ENCODE data around the gene PREP. TPM values are rescaled to one million over a fixed set of nuclear protein-coding genes. Genes with fewer than 3 reads are reported as not detected.

Gene PREP
- polyA plus RNA-seq (2012; ENCODE audit: low read depth, missing spikeins), result 13.7 TPM

DNA sequence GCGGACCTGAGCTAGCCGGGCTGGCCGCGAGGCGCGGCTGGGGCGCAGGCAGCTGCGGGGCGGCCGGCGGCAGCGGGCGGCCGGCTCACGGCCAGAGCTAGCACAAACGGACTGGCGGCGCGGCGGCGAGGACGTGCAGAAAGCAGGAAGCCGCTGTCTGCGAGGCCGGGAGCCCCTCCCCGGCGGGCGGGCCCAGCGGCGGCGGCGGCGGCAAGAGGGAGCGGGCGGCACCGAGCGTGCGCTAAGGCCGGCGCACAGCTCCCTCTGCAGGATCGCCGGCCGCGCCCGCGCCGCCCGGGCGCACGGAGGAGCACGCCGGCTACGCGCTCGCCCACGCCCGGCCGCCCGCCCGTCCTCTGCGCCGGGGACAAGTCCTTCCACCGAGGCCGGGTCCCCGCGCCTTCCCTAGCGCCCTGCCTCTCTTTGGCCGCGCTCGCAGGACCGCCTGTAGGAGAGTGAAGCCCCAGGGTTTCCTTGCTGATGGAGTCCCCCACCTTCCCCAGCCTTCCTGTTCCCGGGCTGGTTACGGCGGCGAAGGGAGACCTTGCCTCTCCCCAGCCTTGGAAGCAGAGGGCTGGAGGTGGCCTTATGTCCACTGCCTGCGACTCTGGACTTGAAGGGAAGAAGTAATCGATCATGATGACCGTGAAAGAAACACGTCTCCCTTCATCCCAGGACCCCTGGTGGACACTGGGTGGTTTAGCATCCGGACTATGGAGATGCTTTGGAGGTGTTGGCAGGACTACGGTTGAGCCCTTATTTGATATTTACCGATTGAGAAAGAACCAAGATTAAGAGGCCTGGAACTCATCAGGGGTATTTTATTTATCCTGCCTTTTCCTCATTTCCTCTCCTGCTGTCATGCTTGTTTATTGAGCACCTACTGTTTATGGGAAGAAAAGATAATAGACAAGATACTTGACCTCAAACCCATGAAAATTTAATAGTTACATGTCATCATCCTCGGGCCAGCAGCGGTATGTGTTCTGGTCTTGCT lies at the start of gene PREP:
TSS of gene PREP (minus strand) at position 144 of the 997 bp plus-strand sequence. CDS start 191 bp downstream, outside the sequence.
- FAIRE-seq (peak; percentile 89), DNase-seq (ENCODE audit: insufficient read length, low spot score) (peak; percentile 83)
- TF ChIP-seq POLR2A (IDR thresholded peaks at IDR 0.05; ENCODE audit: low read depth, low read length), result no peak
- TF ChIP-seq TAF1 (IDR thresholded peaks at IDR 0.05; ENCODE audit: low read depth, low read length), result no peak
- TF ChIP-seq POLR2AphosphoS5 (IDR thresholded peaks at IDR 0.05; ENCODE audit: low read depth, low read length), result no peak
- TF ChIP-seq POU2F2 (IDR thresholded peaks at IDR 0.05; ENCODE audit: low read depth, low read length), result no peak
- TF ChIP-seq PAX5 (IDR thresholded peaks at IDR 0.05; ENCODE audit: insufficient read depth, low read length, severe bottlenecking), result no peak
- no peak for TF ChIP-seq SPI1 (IDR thresholded peaks at IDR 0.05; ENCODE audit: low read depth, low read length)

DNA sequence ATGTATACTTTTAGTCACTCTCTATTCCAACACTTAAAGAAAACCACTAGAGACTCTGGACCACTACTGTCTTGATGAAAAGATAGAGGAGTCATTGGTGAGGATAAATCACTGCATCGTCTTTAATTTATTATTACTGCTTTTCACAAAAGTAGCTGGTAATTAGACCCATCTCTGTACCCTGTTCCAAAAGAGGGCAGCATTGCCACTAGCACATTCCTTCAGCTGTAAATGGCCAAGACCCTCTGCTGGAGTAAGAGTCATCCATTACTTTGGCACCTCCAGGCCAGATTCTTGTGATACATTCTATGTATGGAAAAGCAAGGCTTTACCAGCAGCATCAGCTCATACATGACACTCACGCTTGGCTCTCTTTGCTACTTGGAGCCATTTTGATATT lies 49.5 kb upstream of the PREP start:
- TF ChIP-seq POLR2AphosphoS5 (IDR thresholded peaks at IDR 0.05; ENCODE audit: low read depth, low read length), result no peak
- TF ChIP-seq POLR2A (IDR thresholded peaks at IDR 0.05; ENCODE audit: low read depth, low read length), result no peak
- TF ChIP-seq PAX5 (IDR thresholded peaks at IDR 0.05; ENCODE audit: insufficient read depth, low read length, severe bottlenecking), result no peak
- TF ChIP-seq SPI1 (IDR thresholded peaks at IDR 0.05; ENCODE audit: low read depth, low read length), result no peak
- FAIRE-seq (no peak), DNase-seq (ENCODE audit: insufficient read length, low spot score) (no peak)

- FAIRE-seq, result no peak
- TF ChIP-seq TAF1 (IDR thresholded peaks at IDR 0.05; ENCODE audit: low read depth, low read length), result no peak
Observed at GRCh38 chr6:105449756-105450390, 47.0 kb upstream of the PREP start.

DNA sequence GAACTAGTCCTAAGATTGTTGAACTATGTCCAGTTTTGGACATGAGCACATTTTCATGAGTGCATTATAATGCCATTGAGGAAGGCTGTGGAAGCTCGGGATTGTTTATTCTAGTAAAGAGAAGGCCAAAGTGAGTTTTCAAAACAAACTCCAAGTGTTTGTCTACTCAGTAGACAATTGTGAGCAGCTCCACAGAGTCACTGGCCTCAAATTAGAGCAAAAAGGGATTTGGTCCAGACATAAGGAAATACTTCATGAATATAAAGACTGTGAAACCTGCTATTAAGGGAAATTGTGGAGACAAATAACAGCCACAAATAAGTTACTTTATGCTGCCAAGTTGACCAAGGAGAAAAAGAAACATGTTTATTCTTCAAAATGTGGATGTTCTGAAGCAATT lies 42.6 kb upstream of the PREP start:
- DNase-seq (ENCODE audit: insufficient read length, low spot score) (no peak), FAIRE-seq (no peak)
- TF ChIP-seq POU2F2 (IDR thresholded peaks at IDR 0.05; ENCODE audit: low read depth, low read length) (no peak), POLR2A (IDR thresholded peaks at IDR 0.05; ENCODE audit: low read depth, low read length) (no peak), TAF1 (IDR thresholded peaks at IDR 0.05; ENCODE audit: low read depth, low read length) (no peak)

More at GRCh38 chr6:105449756-105450390, 47.0 kb upstream of the PREP start:
- no peak for DNase-seq (ENCODE audit: insufficient read length, low spot score)

DNA sequence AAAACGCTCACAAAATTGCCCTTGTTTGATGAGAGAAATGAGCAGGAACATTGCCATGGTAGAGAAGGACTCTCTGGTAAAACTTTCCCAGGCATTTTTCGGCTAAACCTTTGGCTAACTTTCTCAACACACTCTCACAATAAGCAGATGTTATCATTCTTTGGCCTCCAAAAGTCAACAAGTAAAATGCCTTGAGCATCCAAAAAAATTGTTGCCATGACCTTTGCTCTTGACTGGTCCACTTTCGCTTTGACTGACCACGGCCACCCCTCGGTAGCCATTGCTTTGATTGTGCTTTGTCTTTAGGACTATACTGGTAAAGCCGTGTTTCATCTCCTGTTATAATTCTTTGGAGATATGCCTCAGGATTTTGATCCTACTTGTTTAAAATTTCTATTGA lies 41.1 kb upstream of the PREP start:
- TF ChIP-seq PAX5 (IDR thresholded peaks at IDR 0.05; ENCODE audit: insufficient read depth, low read length, severe bottlenecking) (no peak), TAF1 (IDR thresholded peaks at IDR 0.05; ENCODE audit: low read depth, low read length) (no peak), SPI1 (IDR thresholded peaks at IDR 0.05; ENCODE audit: low read depth, low read length) (no peak), POLR2A (IDR thresholded peaks at IDR 0.05; ENCODE audit: low read depth, low read length) (no peak), POLR2AphosphoS5 (IDR thresholded peaks at IDR 0.05; ENCODE audit: low read depth, low read length) (no peak), POU2F2 (IDR thresholded peaks at IDR 0.05; ENCODE audit: low read depth, low read length) (no peak)
- DNase-seq (ENCODE audit: insufficient read length, low spot score) (no peak), FAIRE-seq (no peak)

DNA sequence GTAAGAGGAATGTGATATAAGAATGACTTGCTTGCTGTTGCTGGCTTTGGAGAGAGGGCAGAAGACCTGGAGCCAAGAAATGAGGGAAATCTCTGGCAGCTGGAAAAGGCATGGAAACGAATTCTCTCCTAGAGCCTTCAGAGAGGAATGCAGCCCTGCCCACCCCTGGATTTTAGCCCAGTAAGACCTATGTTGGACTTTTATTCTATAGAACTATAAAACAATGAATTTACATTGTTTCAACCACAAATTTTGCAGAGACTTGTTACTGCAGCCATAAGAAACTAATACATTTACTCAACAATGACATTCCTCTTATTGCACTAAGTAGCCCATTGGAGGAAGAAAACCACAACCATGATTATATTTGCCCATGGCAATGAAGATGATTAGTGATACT lies 39.5 kb upstream of the PREP start:
- FAIRE-seq, result no peak
- no peak for DNase-seq (ENCODE audit: insufficient read length, low spot score)
- no peak for TF ChIP-seq PAX5 (IDR thresholded peaks at IDR 0.05; ENCODE audit: insufficient read depth, low read length, severe bottlenecking)

GRCh38 chr6:105437236-105437635 lies 34.4 kb upstream of the PREP start:
- FAIRE-seq (no peak), DNase-seq (ENCODE audit: insufficient read length, low spot score) (no peak)
- no peak for TF ChIP-seq POLR2AphosphoS5 (IDR thresholded peaks at IDR 0.05; ENCODE audit: low read depth, low read length)
- no peak for TF ChIP-seq PAX5 (IDR thresholded peaks at IDR 0.05; ENCODE audit: insufficient read depth, low read length, severe bottlenecking)
- no peak for TF ChIP-seq POLR2A (IDR thresholded peaks at IDR 0.05; ENCODE audit: low read depth, low read length)
- TF ChIP-seq SPI1 (IDR thresholded peaks at IDR 0.05; ENCODE audit: low read depth, low read length), result no peak
- no peak for TF ChIP-seq TAF1 (IDR thresholded peaks at IDR 0.05; ENCODE audit: low read depth, low read length)
- no peak for TF ChIP-seq POU2F2 (IDR thresholded peaks at IDR 0.05; ENCODE audit: low read depth, low read length)

DNA sequence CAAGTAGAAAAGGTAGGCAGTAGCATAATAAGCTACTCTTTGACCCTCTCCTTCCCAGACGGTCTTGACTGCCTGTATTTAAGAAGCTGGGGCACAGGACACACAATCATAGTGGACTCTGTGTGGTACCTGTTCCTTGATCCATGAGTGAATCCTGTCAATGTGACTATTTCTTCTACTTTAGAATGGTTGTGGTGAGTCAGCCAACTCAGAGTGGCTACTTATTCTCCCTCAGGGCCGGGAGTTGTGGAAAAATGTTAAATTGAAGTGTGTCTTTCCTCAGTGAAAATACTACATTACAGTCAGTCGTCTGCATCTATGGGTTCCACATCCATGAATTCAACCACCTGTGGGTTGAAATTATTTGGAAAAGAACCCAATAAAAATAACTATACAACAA lies 30.8 kb upstream of the PREP start:
- TF ChIP-seq POU2F2 (IDR thresholded peaks at IDR 0.05; ENCODE audit: low read depth, low read length) (no peak), TAF1 (IDR thresholded peaks at IDR 0.05; ENCODE audit: low read depth, low read length) (no peak)
- FAIRE-seq (no peak), DNase-seq (ENCODE audit: insufficient read length, low spot score) (no peak)

DNA sequence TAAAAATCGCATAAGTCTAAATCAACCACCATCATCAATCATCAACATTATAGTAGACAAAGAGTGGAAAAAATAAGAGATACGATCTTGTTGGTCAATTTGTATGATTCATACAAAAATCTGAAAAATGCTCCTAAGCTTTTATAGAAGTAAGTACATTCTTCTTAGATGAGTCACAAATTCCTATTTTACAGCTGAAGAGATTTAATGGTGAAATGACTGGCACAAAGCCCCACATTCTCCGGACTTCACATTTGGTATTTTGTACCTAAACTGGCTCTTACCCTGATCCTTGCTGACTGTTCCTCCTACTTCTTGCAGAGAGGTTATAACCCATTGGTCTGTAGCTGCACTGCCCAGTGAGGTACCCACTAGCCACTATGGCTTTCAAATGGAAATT lies 29.9 kb upstream of the PREP start:
- no peak for TF ChIP-seq SPI1 (IDR thresholded peaks at IDR 0.05; ENCODE audit: low read depth, low read length)
- no peak for TF ChIP-seq TAF1 (IDR thresholded peaks at IDR 0.05; ENCODE audit: low read depth, low read length)
- no peak for TF ChIP-seq POLR2AphosphoS5 (IDR thresholded peaks at IDR 0.05; ENCODE audit: low read depth, low read length)
- no peak for TF ChIP-seq PAX5 (IDR thresholded peaks at IDR 0.05; ENCODE audit: insufficient read depth, low read length, severe bottlenecking)
- TF ChIP-seq POLR2A (IDR thresholded peaks at IDR 0.05; ENCODE audit: low read depth, low read length), result no peak
- TF ChIP-seq POU2F2 (IDR thresholded peaks at IDR 0.05; ENCODE audit: low read depth, low read length), result no peak
- DNase-seq (ENCODE audit: insufficient read length, low spot score), result no peak
- FAIRE-seq, result no peak

DNA sequence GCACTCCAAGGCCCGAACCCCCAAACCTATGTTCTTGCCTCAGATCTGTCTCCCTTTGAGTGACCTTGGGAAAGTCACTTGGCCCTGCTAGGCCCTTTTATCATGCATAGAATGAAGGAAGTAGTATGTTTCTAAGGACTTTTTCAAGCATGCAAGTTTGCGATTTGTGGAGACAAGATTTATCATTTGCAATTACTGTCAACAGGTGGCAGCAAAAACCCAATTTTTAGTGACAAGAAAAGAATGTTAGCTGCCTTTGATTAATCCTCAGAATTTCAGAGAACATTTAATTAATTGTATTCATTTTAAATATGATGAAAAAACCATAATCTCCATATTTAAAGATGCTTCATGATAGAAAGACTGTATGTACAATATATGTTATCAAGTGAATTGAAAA lies 28.3 kb upstream of the PREP start:
- TF ChIP-seq POLR2A (IDR thresholded peaks at IDR 0.05; ENCODE audit: low read depth, low read length) (no peak), SPI1 (IDR thresholded peaks at IDR 0.05; ENCODE audit: low read depth, low read length) (no peak), PAX5 (IDR thresholded peaks at IDR 0.05; ENCODE audit: insufficient read depth, low read length, severe bottlenecking) (no peak), POU2F2 (IDR thresholded peaks at IDR 0.05; ENCODE audit: low read depth, low read length) (no peak), POLR2AphosphoS5 (IDR thresholded peaks at IDR 0.05; ENCODE audit: low read depth, low read length) (no peak), TAF1 (IDR thresholded peaks at IDR 0.05; ENCODE audit: low read depth, low read length) (no peak)
- FAIRE-seq (no peak), DNase-seq (ENCODE audit: insufficient read length, low spot score) (no peak)
